Activated T-cell treated with anti-CD3 and anti-CD28 coated beads for 48 hours (primary cell): ENCODE measurements around the gene NEK5.
"Not testable (repeated sequence)": the region's sequence is repeated elsewhere in the genome, so short reads cannot be mapped to it uniquely, and the experiment has no call there.

Experiments used
- DNase-seq: peaks from one replicate; pipeline ENCODE4 v3.0.0-alpha.2; 2020; ENCODE audit warnings: low read depth

Gene NEK5

DNA sequence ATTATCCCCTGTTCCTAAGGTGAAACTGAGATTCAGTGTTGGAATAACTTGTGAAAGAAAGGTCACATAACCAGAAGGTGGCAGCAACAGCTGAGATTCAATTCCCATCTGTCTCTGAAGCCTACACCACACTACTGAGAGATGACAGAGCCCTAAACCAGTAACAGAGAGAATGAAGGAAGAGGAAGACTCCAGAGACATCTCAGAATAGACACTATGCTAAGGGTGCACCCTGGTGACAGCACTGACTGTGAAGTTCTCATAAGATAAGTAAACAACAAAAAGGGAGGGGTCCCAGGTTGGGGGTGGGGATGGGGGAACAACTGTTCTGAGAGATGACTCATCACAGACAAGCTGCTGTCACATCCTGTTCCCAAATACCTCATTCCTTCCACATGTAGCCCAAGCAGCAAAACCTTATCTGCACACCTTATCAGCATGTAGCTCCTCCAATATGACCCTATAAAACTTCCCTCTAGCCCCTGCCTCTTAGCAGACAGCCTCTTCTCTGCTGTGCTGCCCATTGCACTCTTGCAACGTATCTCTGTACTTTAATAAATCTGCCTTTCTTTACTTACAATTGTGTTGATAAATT, 57.8 kb downstream of the NEK5 start:
- DNase-seq = no peak

DNA sequence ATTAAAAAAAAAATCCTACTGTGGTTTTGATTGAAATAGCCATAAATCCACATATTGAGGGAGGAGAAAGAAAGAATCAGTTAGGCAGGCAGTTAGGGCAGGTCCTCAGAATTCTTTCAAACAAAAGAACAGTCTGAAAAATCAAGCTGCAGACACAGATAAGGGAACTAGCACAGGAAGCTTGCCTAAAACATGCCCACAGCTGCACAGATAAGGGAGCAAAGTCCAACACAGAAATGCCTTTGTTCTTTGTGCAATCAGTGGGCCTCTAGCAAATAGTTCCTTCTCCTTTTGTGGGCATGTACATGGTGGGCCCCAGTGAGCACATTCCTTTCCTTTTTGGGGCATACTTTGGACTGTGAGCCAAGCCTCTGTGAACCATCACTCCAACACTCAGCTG, 61.6 kb downstream of the NEK5 start:
- DNase-seq = no peak

DNA sequence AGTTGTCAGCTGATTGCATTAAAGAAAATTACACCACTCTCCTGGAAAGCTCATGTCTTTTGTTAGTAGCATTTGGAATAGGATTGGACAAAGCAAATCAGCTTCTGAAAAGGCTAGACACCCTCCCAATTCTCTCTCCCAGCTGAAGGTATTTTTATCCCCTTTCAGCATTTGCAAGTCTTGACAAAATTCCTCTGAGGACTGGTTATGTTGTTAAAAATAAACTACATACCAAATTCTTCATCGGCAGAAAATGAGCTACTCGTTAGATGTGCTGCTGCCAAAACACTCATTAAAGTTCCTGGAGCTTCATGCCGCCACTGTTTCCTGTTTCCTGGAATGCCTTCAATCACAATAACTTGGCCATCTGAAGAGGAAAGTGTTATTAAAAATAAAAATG, 67.3 kb downstream of the NEK5 start:
- no peak for DNase-seq

DNA sequence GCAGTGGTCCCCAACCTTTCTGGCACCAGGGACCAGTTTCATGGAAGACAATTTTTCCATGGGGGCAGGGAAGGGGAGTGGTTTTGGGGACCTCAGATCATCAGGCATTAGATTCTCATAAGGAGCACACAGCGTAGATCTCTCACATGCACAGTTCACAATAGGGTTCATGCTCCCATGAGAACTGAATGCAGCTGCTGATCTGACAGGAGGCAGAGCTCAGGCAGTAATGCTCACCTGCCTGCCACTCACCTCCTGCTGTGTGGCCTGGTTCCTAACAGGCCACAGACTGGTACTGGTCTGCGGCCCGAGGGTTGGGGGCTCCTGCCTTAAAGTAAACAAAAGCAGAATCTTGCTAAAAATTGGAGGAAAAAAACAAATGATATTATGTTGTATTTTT, 67.8 kb downstream of the NEK5 start:
- not testable (repeated sequence) for DNase-seq

DNA sequence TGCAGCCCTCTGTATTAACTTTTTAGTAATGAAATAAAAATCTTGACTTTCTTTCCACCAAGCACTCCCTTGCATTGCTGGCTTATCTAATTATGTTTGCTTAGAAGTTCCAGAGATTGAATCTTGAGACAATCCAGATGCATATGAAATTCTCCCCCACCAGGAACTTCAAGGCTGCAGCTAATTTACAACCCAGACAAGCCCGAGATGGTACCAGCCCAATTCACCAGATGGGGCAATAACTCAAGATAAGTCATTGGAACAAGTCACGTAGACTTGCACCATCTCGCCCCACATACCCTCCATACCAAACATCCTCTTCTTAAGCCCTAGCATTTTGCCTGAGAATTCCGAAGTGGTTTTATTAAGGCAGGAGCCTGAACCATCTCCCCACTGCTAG, 75.4 kb downstream of the NEK5 start:
- DNase-seq = no peak

DNA sequence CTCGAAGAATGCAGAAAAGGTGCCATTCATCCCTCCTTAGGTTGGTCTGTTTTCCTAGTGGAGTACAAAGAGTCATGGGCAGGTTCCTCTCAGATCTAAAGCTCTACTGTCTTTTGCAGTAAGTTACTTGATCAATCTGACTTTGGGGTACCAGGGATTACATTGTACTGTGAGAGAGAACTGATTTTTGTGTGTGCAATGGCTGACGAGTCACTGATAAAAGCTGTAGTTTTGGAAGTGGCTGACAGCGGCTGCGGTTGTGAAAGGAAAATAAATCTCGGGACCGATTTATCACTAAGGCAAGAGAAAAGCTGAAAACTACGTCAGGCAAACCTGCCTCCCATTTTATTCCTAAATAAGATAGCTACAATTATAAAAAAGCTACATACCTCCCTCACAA, 77.5 kb downstream of the NEK5 start:
- no peak for DNase-seq

DNA sequence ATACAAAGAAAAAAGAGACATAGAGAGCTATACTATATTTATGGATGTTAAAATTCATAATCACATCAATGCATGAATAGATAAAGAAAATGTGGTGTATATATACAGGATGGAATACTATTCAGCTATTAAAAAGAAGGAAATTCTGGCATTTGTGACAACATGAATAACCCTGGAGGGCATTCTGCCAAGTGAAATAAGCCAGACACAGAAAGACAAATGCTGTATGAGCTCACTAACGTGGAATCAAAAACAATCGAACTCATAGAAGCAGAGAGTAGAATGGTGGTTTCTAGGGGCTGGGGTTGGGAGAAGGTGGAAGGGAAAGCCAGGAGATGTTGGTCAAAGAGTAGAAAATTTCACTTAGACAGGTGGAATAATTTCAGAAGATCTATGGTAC, 80.4 kb downstream of the NEK5 start:
- DNase-seq = no peak

DNA sequence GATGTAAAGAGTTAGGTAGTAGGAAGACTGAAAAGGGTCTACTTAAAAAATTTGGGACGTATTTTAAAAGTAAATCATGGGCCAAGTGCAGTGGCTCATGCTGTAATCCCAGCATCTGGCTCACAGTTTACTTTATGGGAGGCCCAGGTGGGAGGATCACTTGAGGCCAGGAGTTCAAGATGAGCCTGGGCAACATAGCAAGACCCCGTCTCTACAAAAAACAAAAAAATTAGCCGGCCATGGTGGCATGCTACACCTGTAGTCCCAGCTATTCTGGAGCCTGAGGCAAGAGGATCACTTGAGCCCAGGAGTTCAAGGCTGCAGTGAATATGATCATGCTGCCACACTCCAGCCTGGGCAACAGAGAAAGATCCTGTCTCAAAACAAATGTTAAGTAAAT, 81.4 kb downstream of the NEK5 start:
- no peak for DNase-seq

DNA sequence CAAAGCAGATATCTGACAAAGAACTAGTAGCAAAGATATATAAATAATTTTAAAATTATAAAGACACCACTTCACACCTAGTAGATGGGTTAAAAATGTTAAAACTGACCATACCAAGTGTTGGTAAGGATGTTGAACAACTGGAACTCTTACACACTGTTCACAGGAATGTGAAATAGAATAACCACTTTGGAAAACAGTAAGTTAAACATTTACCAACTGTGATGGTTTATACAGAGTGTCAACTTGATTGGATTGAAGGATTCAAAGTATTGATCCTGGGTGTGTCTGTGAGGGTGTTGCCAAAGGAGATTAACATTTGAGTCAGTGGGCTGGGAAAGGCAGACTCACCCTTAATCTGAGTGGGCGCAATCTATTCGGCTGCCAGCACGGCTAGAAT, 85.2 kb downstream of the NEK5 start:
- DNase-seq = no peak

DNA sequence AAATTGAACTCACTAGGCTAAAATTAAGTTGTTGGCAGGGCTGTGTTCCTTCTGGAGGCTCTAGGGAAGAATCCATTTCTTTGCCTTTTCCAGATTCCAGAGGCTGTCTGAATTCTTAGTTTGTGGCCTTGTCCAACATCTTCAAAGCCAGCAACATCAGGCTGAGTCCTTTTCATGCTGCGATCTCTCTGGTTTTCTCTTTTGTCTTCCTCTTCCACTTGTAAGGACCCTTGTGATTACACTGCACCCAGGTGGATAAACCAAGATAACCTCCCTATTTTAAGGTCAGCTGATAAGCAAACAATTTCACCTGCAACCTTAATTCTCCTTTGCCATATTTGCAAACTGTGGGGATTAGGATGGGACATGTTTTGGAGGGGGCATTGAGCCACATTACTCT, 92.8 kb downstream of the NEK5 start:
- no peak for DNase-seq

DNA sequence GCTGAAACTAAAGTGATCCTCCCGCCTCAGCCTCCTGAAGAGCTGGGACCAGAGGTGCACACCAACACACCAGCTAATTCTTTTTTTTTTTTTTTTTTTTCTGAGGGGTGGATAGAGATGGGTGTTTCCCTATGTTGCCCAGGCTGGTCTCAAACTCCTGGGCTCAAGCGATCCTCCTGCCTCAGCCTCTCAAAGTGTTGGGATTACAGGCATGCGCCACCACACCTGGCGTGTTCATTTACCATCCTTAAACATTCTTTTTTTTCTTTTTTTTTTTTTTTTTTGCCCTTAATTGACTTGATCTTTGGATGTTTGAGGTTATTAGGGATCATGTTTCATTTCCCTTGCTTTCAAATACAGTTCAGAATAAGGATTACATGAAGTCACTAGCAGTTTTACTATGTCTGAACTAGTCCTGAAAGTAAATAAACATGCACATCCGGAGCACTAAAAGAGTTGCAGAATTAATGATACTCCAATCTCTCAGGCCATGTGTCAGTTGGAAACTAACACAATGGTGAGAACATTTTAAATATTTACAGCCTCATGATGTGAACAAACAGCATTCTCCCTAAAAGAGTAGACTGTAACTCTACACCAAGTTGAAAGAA, 94.2 kb downstream of the NEK5 start:
- no peak for DNase-seq

DNA sequence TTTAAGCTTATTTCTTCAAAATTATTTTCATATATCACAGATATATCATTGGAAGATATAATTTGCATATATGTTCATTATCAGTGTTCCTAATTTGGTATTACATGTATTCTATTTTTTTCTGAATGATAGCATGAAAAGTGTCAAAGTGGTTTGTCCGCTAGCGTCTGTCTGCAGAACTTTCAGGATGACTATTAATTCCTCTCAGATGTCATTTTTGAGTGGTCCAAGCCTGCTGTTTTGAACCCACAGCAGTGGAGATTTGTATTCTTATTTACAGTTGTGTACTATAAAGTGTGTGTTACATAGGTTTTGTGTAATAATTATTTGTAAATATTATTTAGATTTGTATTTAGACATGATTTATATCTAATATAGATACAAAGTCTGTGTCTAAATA, 95.8 kb downstream of the NEK5 start:
- DNase-seq = no peak

DNA sequence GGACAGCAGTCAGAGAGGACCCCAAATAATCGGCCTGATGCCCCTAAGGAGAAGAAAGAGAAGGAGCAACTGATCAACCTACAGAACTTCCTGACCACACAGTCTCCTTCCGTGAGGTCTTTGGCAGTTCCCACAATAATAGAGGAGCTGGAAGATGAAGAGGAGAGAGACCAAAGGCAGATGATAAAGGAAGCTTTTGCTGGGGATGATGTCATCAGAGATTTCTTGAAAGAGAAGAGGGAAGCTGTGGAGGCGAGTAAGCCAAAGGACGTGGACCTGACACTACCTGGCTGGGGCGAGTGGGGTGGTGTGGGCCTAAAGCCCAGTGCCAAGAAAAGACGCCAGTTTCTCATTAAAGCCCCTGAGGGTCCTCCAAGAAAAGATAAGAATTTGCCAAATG, 98.5 kb downstream of the NEK5 start:
- DNase-seq = not testable (repeated sequence)

DNA sequence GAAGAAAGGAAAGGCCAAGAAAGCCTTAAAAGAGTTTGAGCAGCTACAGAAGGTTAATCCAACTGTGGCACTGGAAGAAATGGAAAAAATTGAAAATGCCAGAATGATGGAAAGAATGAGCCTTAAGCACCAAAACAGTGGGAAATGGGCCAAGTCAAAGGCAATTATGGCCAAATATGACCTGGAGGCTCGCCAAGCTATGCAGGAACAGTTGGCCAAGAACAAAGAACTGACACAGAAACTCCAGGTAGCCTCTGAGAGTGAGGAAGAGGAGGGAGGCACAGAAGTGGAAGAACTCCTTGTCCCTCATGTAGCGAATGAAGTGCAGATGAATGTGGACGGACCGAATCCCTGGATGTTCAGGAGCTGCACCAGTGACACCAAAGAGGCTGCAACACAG, 99.3 kb downstream of the NEK5 start:
- no peak for DNase-seq

DNA sequence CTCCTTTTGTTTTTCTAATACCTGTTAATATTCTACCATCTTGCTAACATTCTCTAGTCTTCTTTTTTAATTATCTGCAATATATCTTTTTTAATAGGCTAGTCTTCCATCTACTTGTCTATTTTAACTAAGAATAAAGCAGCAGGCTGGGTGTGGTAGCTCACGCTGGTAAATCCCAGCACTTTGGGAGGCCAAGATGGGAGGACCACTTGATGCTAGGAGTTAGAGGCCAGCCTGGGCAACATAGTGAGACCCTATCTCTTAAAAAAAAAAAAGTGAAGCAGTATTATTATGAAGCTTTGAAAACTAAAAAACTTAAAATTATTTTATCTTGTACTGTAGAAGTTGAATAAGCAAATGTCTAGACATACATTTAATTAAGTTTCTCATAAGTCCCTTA, 101.0 kb downstream of the NEK5 start:
- DNase-seq = no peak

DNA sequence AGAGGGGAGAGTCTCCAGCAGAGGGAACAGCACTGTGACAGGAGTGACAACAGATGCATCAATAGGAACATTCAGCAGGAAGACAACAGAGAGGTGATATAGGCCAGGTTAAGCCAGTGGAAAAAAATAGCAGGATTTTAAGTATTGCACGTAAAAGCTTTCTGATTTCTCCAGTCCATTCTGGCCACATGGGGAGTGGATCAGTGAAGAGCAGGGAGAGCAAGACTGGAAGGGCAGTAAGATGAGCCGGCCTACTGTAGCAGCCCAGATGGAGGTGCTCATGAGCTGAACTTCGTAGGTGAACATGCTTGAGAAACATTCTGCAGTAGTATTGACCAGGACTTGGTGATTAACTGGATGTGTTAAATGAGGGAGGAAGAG, 102.6 kb downstream of the NEK5 start:
- DNase-seq = no peak

DNA sequence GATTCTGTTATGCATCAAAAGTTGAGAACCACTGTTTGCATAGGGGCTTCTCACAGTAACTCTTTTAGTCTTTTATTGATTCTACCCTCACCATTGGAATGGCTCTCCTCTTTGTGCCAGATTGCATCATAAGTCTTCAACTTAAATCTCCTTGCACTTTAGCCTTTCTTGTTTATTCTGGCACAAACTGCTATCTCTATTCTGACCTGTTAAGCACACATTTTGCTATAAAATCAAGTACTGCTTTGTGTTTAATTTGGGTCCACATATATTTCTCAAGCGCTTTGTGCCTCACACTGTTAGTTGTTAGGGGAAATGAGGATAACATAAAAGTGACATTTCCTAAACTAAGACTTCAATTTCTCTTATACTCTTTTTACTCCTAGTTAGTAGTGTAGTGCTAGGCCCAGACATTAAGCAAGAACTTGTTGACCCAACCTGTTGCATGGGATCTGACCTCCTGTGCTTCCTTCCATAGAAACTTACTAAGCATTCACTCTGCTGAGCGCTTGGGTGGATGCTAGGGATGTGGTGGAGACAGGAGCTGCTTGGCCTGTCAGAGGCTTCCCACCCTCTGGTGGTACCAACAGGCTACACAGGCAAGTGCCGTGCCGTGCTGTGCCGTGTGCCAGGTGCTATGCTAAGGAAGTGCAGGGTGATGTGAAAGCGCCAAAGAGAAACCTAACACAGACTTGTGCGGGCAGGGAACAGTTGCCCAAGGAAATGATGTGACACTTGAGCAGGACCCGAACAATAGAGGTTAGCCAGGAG, 103.2 kb downstream of the NEK5 start:
- DNase-seq = no peak

DNA sequence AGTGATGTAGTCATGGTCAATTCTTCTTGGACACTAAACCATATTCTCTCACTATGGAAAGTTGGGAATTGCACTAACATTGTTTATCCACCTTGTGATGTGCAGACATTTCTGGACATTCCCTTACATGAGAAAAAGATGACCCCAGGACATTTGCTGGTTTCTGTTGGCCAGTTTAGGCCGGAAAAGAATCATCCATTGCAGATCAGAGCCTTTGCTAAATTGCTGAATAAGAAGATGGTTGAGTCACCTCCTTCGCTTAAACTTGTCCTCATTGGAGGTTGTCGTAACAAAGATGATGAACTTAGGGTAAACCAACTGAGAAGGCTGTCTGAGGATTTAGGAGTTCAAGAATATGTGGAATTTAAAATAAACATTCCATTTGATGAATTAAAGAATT, 104.4 kb downstream of the NEK5 start, which contains the start of gene UTP14C:
TSS of gene UTP14C (plus strand) at position 211 of the 400 bp plus-strand sequence. CDS start 4,114 bp downstream, outside the sequence.
- DNase-seq = no peak

DNA sequence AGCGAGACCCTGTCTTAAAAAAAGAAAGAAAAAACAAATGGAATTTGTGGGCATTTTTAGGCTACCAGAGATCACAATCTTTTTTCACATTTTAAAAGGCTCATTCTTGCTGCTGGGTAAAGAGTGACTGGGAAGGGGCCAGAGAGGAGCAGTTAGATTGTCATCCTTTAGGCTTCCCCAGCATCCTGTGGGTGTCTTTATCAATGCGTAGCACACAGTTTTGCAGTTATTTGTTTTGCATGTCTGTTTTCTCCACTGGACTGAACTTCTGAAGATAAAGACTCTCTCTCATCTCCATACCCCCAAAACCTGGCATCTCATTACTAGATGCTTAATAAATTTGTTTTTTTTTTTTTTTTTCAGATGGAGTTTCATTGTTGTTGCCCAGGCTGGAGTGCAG, 106.5 kb downstream of the NEK5 start:
- no peak for DNase-seq

DNA sequence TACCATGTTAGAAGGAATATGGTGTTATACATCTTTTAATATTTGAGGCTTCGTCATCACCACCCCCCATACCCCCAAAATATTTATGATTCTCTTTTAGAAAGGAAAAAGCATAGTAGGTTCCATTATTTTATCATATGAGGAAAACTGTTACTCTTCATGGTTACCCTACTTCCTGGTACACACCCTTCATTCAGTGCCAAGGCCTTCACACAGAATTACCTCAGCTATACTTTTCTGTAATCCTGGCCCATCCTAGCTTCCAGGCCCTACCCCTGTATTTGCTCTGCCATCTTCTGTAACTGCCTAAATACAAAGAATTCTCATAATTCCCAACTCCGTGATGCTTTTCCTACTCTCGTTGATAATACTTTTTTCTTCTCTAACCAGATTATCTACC, 108.7 kb downstream of the NEK5 start:
- no peak for DNase-seq

DNA sequence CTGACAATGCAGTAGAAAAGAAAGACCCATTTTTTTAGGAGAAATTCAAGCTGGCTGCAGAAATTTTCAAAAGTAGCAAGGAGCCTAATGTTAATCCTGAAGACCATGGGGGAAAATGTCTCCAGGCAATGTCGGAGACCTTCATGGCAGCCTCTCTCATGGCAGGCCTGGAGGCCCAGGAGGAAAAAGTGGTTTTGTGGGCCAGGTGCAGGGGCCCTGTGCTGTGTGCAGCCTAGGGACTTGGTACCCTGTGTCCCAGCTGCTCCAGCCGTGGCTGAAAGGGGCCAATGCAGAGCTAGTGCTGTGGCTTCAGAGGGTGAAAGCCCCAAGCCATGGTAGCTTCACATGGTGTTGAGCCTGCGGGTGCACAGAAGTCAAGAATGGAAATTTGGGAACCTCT, 112.6 kb downstream of the NEK5 start:
- DNase-seq = no peak

DNA sequence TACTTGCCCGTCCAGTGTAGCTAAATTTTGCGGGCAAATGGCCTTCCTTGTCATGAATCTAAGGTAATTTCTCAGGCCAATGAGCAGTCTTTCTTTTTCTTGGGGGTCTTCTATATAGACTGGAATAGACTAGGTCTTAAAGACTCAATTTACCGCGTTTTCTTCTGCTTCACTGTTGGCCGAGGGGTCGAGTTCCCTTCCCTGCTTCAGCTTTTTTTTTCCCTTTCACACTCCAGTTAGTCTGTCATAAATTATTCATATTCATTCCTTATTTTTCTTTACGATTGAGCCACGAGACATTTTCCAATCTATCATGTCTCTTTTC, 116.4 kb downstream of the NEK5 start:
- DNase-seq = no peak

DNA sequence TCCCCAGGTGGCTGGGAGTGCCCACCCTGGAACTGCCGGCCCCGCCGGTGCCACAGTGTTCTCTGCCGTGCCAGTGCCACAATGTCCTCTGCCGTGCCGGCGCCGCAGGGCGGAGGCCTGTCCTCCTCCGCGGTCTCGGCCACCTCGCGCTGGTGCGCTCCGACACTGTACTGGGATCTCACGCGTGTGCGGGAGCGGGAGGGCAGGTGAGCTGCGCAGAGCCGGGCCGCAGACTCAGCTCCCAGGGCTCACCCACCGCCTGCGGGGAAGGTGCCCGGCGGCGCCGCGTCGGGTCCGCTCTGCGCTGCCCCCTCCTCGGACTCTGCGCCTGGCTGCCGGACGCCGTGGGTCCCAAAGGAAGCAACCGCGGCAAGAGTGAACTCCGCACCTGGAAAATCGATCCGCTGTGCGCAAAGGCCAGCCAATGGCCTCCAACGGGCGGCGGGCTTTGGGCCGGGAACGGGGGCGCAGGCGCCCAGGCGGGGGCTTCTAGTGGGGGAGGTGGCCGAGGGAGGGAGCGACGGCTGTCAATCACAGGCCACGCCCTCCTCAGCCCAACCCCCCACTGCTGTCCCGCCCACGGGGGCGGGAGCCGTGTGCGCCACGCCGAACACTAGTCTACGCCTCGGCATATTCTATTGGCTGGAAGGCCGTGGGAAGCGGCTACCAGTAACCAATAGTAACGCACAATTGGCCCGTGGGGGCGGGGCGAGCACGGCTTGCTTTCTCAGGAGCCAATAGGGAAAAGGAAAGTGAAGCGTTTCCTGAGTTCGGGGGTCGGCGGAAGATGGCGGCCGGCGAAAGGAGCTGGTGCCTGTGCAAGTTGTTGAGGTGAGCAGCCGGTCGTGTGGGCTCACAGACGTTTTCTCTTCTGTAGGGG, 117.0 kb downstream of the NEK5 start, which contains the start of gene ALG11:
TSS of gene ALG11 (plus strand) at position 767 of the 880 bp plus-strand sequence. CDS start at position 788, 21 bp downstream.
- peak; percentile 99 for DNase-seq
